Fibroblast of villous mesenchyme (primary cell): Measurements from ENCODE around the gene OVOL2. TPM values are rescaled to one million over a fixed set of nuclear protein-coding genes. Genes with fewer than 3 reads are reported as not detected.
"Not testable (repeated sequence)": the region's sequence is repeated elsewhere in the genome, so short reads cannot be mapped to it uniquely, and the experiment has no call there.

ENCODE experiments used
- DNase-seq: peaks from one replicate; pipeline ENCODE4 v3.0.0-alpha.2; 2010; ENCODE audit warnings: low read depth
- H3K4me3 ChIP-seq: 2 replicates; pipeline ENCODE4 v1.5.1; 2011; ENCODE audit warnings: low read depth, mild to moderate bottlenecking, low read length
- CTCF ChIP-seq: IDR thresholded peaks from 2 replicates; pipeline ENCODE4 v1.5.1; 2012; ENCODE audit warnings: low read depth, mild to moderate bottlenecking, low read length; ENCODE audit not compliant: insufficient read depth
- total RNA-seq: library from RNA; depleted of rRNA; stranded (reverse); fragments of >200 nt; gene quantifications from 2 replicates; pipeline ENCODE4 v1.2.3, GENCODE V29; 2012

OVOL2 gene
- total RNA-seq, 1 donor = not detected

GRCh38 chr20:18091623-18092022 lies 33.9 kb upstream of the OVOL2 start:
- H3K4me3 ChIP-seq = no peak overlapping the region
- TF ChIP-seq CTCF = no peak
- no peak for DNase-seq

- TF ChIP-seq CTCF = no peak
- H3K4me3 ChIP-seq = no peak overlapping the region
- no peak for DNase-seq
These were observed 32.8 kb upstream of the OVOL2 start for GRCh38 chr20:18090477-18090876.

- no peak for TF ChIP-seq CTCF
These were observed 32.3 kb upstream of the OVOL2 start for GRCh38 chr20:18090044-18090443.

GRCh38 chr20:18088841-18089240 lies 31.1 kb upstream of the OVOL2 start:
- not testable (repeated sequence) for H3K4me3 ChIP-seq, DNase-seq

More at GRCh38 chr20:18090044-18090443, 32.3 kb upstream of the OVOL2 start:
- DNase-seq = no peak
- H3K4me3 ChIP-seq = no peak overlapping the region

- DNase-seq, H3K4me3 ChIP-seq: not testable (repeated sequence)
These were observed 30.6 kb upstream of the OVOL2 start for GRCh38 chr20:18088298-18088697.

- TF ChIP-seq CTCF = no peak
- H3K4me3 ChIP-seq = no peak overlapping the region
- no peak for DNase-seq
These were observed 29.3 kb upstream of the OVOL2 start for GRCh38 chr20:18087054-18087453.

GRCh38 chr20:18080836-18081235 lies 23.1 kb upstream of the OVOL2 start:
- DNase-seq, H3K4me3 ChIP-seq: not testable (repeated sequence)

GRCh38 chr20:18079756-18080353 lies 22.1 kb upstream of the OVOL2 start:
- no peak for TF ChIP-seq CTCF
- DNase-seq = no peak
- no peak overlapping the region for H3K4me3 ChIP-seq

- no peak for DNase-seq
- no peak for TF ChIP-seq CTCF
- H3K4me3 ChIP-seq = no peak overlapping the region
These were observed 19.4 kb upstream of the OVOL2 start for GRCh38 chr20:18077157-18077556.
